HG03520 (cell line): ENCODE measurements around the gene HERC3.

Experiments
- ATAC-seq: cut with Tn5 transposase; IDR thresholded peaks from one replicate; pipeline ENCODE4 v1.9.1; 2021; ENCODE audit warnings: mild to moderate bottlenecking, moderate library complexity; ENCODE audit not compliant: unreplicated experiment

The HERC3 gene

GRCh38 chr4:88591787-88592599 lies at the start of gene HERC3:
Gene HERC3, plus strand, starts transcription at chr4:88592480. Its CDS starts 13,344 bp downstream, at chr4:88605824.
- peak; percentile 93 for ATAC-seq

DNA sequence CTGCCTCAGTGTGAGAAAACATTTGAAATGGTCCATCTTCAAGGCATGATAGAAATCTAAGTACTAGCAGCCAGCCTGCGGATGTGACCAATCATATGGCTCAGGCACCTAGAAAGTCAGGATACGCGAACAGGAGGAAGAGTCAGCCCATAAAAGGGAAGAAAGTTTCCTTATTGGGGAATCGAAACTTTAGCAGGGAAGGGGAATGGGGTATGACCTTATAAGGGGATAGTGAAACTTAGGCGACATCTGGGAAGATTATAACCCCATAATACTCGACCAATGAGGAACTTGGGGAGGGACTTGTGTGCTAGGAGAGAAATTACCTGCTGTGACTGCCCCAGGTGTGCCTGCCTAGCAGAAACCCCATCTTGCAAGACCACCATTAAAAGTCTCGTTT lies 42.5 kb upstream of the HERC3 start:
- no peak for ATAC-seq

DNA sequence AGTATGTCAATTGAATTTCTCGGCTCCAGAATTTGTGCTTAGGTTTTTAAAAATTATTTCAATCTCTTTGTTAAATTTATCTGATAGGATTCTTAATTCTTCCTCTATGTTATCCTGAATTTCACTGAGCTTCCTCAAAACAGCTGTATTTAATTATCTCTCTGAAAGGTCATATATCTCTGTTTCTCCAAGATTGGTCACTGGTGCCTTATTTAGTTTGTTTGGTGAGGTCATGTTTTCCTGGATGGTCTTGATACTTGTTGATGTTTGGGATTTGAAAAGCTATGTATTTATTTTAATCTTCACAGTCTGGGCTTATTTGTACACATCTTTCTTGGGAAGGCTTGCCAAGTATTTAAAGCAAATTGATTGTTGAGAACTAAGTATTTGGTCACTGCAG lies 24.7 kb upstream of the HERC3 start:
- no peak for ATAC-seq

- ATAC-seq: no peak
These were observed 22.3 kb upstream of the HERC3 start for GRCh38 chr4:88570001-88570400.

DNA sequence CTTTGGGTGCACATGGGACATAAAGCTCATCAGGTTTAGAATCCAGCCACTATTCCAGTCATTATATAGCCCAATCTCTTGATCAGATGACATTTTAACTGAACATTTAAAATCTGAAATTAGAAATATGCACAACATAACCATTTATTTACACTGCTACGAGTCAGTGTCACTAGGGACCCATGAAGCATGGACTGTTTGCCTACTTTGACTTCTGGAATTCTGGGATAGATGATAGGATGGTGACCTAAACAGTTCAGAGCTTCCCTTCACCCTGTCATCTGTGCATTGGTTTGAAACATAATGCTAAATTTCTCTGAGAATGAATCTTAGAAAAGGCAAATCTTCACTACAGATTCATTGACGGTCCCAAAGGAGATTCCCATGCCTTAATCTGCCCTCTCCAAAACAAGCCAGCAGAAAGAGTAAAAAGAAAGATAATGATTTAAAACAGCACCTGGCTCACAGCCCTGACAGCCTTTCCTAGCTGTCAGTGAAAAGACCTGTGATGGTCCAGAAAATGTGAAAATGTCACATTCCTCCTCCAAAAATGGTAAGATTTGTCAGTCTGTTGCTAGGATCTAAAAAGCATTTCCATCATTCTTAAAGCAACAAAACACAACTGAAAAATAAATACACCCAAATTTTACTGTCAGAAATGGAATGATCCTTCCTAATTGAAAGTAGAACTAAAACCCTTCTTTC lies 18.9 kb upstream of the HERC3 start:
- no peak for ATAC-seq

- no peak for ATAC-seq
These were observed 18.3 kb upstream of the HERC3 start for GRCh38 chr4:88573995-88574394.

DNA sequence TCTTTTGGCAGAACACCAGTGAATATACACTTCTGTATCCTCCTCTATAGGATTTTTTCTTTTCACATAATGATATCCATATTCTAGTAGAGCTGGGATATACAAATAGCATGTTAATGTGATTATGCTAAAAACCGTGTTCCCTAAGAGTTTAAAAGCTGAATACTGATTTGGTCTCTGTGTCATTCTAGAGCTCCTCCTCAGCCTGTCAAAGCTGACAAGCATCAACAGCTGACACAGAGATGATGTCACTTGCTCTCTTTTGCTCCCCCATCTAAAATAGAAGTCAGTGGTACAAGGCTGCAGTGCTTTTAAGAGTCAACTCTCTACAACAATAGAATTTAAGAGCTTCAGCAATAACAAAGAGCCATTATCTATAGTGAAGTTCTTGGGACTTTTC lies 17.1 kb upstream of the HERC3 start:
- no peak for ATAC-seq

DNA sequence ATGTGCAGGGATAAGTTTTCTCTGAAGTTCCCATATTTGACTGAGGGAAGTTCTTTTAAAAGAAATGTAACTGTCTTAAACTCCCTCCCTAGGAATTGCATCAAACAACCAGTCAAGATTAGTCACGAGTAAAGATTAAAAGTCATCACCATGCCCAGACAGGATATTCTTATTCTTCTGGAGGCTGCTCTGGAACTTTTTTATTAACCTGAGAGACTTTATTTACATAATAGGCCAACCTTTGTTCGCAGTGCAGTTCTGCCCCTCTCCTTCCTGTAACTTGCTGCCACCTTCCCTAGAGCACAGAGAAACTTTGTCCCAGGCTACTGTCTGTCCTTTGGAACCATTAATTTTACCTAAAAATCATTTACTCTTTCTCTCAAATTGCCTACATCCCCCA lies 9.8 kb upstream of the HERC3 start:
- no peak for ATAC-seq

- no peak for ATAC-seq
These were observed 8.4 kb upstream of the HERC3 start for GRCh38 chr4:88583631-88584470.

GRCh38 chr4:88584471-88584900 lies 7.8 kb upstream of the HERC3 start:
- no peak for ATAC-seq

DNA sequence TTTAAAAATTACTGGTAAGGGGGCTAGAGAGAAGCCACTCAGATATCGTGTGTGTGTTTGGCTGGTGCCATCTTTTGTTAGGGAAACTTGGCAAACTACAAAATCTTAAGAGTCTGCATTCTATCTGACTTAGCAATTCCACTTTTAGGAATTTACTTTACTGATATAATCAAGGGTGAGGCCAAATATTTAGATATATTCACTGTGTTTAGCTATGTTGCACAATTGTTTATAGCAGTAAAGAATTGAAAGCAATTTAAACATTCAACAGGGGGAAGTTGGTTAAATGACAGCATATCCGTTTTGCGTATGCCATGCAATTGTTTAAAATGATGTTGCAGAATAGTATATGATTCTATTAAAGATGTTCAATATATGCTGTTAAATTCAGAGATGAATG lies 6.4 kb upstream of the HERC3 start:
- no peak for ATAC-seq

GRCh38 chr4:88587306-88587705 lies 5.0 kb upstream of the HERC3 start:
- no peak for ATAC-seq

- ATAC-seq: peak; percentile 74
These were observed 544 bp downstream of the HERC3 start for GRCh38 chr4:88592600-88593448.

GRCh38 chr4:88597970-88598660 lies 5.8 kb downstream of the HERC3 start:
- ATAC-seq: no peak

GRCh38 chr4:88599298-88599697 lies 7.0 kb downstream of the HERC3 start:
- ATAC-seq: no peak

DNA sequence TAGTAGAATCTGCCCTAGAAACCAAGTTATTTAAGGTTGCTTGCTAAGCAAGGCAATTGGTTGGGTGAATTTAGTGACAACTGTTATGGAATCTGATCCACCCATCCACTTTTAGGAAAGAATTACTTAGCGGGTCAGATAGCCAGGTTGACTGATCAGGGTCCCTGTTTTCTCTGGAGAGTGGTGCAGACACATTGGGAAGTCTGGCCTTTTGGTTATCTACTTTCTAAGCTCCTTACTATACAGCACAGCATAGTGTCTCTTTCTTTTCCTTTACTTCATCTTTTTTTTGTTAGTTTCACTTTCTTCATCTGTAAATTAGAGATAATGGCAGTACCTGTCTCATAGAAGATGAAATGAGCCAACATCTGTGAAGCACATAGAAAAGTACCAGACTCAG lies 7.4 kb downstream of the HERC3 start:
- ATAC-seq: no peak

GRCh38 chr4:88600176-88600838 lies 8.0 kb downstream of the HERC3 start:
- no peak for ATAC-seq

DNA sequence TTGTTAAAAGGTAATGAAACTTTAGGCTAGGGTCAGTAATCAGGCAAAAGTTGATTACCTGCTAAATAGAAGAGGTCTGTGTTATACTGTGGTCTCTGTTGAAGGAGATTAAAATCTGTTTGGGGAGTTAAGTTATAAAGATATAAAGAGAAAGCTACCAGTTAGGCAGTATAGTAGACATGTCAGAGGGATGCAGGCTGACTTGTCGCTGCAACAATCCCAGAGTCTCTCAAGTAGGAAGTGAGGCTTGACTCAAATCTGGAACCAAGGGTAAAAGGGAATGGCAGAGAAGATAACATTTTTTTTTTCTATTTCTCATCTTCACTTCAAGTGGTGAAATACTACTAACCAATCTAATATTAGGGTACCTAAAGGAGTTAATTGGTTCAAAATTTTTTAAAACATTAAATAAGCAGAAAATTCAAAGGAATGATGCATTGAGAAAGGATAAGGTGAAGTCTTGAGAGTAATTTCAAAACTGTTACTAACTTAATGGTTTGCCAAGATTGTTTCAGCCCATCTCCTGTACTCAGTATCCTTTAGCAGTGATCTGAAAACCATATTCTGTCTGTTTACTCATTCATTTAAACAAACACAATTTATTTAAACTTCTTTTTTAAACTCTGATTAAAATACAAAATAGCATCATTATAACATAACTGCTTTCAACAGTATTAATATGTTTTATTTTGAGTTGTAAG lies 12.8 kb downstream of the HERC3 start:
- no peak for ATAC-seq

DNA sequence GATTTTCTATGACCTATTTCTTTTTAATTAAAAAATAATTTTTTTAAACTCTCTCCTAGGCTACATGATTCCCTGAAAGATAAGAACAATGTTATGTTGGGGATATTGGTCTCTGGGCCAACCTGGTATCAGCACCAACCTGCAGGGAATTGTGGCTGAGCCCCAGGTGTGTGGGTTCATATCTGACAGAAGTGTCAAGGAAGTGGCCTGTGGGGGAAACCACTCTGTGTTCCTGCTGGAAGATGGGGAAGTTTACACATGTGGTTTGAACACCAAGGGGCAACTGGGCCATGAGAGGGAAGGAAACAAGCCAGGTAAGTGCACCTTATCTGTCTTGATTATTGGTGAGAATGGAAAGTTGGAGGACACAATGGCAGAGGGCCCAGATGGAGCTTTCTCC lies 13.5 kb downstream of the HERC3 start:
- ATAC-seq: no peak
